ENCODE results near the gene PTGIS.

Gene PTGIS

GRCh38 chr20:49496553-49497397 lies 71.2 kb downstream of the PTGIS start:
- peak; percentile 7 for DNase-seq (ENCODE audit: low read depth)

GRCh38 chr20:49496043-49496442 lies 71.9 kb downstream of the PTGIS start:
- DNase-seq (ENCODE audit: low read depth): no peak

- DNase-seq (ENCODE audit: low read depth): no peak
Measured at GRCh38 chr20:49490689-49491088, 77.2 kb downstream of the PTGIS start.

- no peak for DNase-seq (ENCODE audit: low read depth)
Measured at GRCh38 chr20:49489688-49490087, 78.2 kb downstream of the PTGIS start.

GRCh38 chr20:49486064-49486463 lies 81.9 kb downstream of the PTGIS start:
- no peak for DNase-seq (ENCODE audit: low read depth)

- DNase-seq (ENCODE audit: low read depth): no peak
Measured at GRCh38 chr20:49485563-49485962, 82.4 kb downstream of the PTGIS start.

GRCh38 chr20:49484180-49485140 lies 83.5 kb downstream of the PTGIS start:
- DNase-seq (ENCODE audit: low read depth): peak; percentile 75

- no peak for DNase-seq (ENCODE audit: low read depth)
Measured at GRCh38 chr20:49483696-49484123, 84.2 kb downstream of the PTGIS start.

GRCh38 chr20:49483018-49483695 lies 84.8 kb downstream of the PTGIS start:
- no peak for DNase-seq (ENCODE audit: low read depth)

GRCh38 chr20:49482621-49483017 lies 85.3 kb downstream of the PTGIS start, which contains the start of gene KCNB1:
Gene KCNB1, minus strand, starts transcription at chr20:49482668. Its CDS starts 188 bp downstream, at chr20:49482480.
- DNase-seq (ENCODE audit: low read depth): peak; percentile 57

GRCh38 chr20:49482173-49482572 lies 85.8 kb downstream of the PTGIS start:
- no peak for DNase-seq (ENCODE audit: low read depth)

- no peak for DNase-seq (ENCODE audit: low read depth)
Measured at GRCh38 chr20:49481116-49481515, 86.8 kb downstream of the PTGIS start.

- DNase-seq (ENCODE audit: low read depth): no peak
Measured at GRCh38 chr20:49480236-49480635, 87.7 kb downstream of the PTGIS start.

GRCh38 chr20:49479785-49480184 lies 88.2 kb downstream of the PTGIS start:
- DNase-seq (ENCODE audit: low read depth): no peak

- DNase-seq (ENCODE audit: low read depth): no peak
Measured at GRCh38 chr20:49478754-49479689, 88.9 kb downstream of the PTGIS start.

- DNase-seq (ENCODE audit: low read depth): no peak
Measured at GRCh38 chr20:49478266-49478665, 89.7 kb downstream of the PTGIS start.

- DNase-seq (ENCODE audit: low read depth): no peak
Measured at GRCh38 chr20:49477200-49477599, 90.7 kb downstream of the PTGIS start.

GRCh38 chr20:49476016-49476355 lies 92.0 kb downstream of the PTGIS start:
- no peak for DNase-seq (ENCODE audit: low read depth)

- DNase-seq (ENCODE audit: low read depth): no peak
Measured at GRCh38 chr20:49475292-49476015, 92.5 kb downstream of the PTGIS start.

- DNase-seq (ENCODE audit: low read depth): no peak
Measured at GRCh38 chr20:49471397-49471796, 96.5 kb downstream of the PTGIS start.

All from EH (cell line).